KBM-7 (cell line): ENCODE results near the gene CLEC12A.
"Not testable (repeated sequence)": the region's sequence is repeated elsewhere in the genome, so short reads cannot be mapped to it uniquely, and the experiment has no call there.

Experiments used
- DNase-seq: peaks from one replicate; pipeline ENCODE4 v3.0.0-alpha.2; 2015
- in situ Hi-C: fragments of 300-500 bp; cut with MboI; formaldehyde crosslinking; loops from 2 replicates; pipeline ENCODE4 v1.14.3; 2020; ENCODE audit warnings: low sequenced_read_pairs, low pct_unique_long_range_greater_than_20kb, mixed read lengths

Gene CLEC12A

GRCh38 chr12:9957834-9958233 is 13.4 kb upstream of the CLEC12A start:
- peak; percentile 22 for DNase-seq
- in situ Hi-C loops = no loop called here

- in situ Hi-C loops = no loop called here
- DNase-seq = no peak
Observed at GRCh38 chr12:9960590-9960989, 10.6 kb upstream of the CLEC12A start.

- in situ Hi-C loops = no loop called here
- no peak for DNase-seq
Observed at GRCh38 chr12:9961106-9961505, 10.1 kb upstream of the CLEC12A start.

- DNase-seq = no peak
Observed at GRCh38 chr12:9961901-9962300, 9.3 kb upstream of the CLEC12A start.

GRCh38 chr12:9969673-9970072 is 1.5 kb upstream of the CLEC12A start:
- in situ Hi-C loops = no loop called here
- DNase-seq = no peak

More at GRCh38 chr12:9961901-9962300, 9.3 kb upstream of the CLEC12A start:
- in situ Hi-C loops = no loop called here

GRCh38 chr12:9973949-9974348 is 2.7 kb downstream of the CLEC12A start:
- in situ Hi-C loops = no loop called here
- no peak for DNase-seq

GRCh38 chr12:9974731-9975130 is 3.5 kb downstream of the CLEC12A start:
- DNase-seq, in situ Hi-C loops: not testable (repeated sequence)

- no peak for DNase-seq
- in situ Hi-C loops = no loop called here
Observed at GRCh38 chr12:9975614-9976013, 4.4 kb downstream of the CLEC12A start.

- DNase-seq, in situ Hi-C loops: not testable (repeated sequence)
Observed at GRCh38 chr12:9976626-9977025, 5.4 kb downstream of the CLEC12A start.

- in situ Hi-C loops = no loop called here
- no peak for DNase-seq
Observed at GRCh38 chr12:9977916-9978315, 6.7 kb downstream of the CLEC12A start.

GRCh38 chr12:9980126-9980525 is 8.9 kb downstream of the CLEC12A start:
- DNase-seq = peak; percentile 35
- in situ Hi-C loops = no loop called here

- in situ Hi-C loops = no loop called here
- peak; percentile 28 for DNase-seq
Observed at GRCh38 chr12:9991876-9992275, 20.7 kb downstream of the CLEC12A start.

GRCh38 chr12:9992296-9992695 is 21.1 kb downstream of the CLEC12A start:
- in situ Hi-C loops = no loop called here

GRCh38 chr12:9999016-9999415 is 27.8 kb downstream of the CLEC12A start, which contains the start of gene CLEC1B:
Gene CLEC1B (minus strand): TSS chr12:9999121. CDS start chr12:9999100, 21 bp downstream.
- DNase-seq = no peak
- in situ Hi-C loops = loop anchor here (5.0 kb wide), 1 partner anchor 38 kb away; no protein-coding TSS in a partner anchor

More at GRCh38 chr12:9992296-9992695, 21.1 kb downstream of the CLEC12A start:
- no peak for DNase-seq

- DNase-seq = no peak
- in situ Hi-C loops = no loop called here
Observed at GRCh38 chr12:10001171-10001776, 30.1 kb downstream of the CLEC12A start.

GRCh38 chr12:10012630-10013330 is 41.6 kb downstream of the CLEC12A start:
- no peak for DNase-seq
- in situ Hi-C loops = no loop called here

GRCh38 chr12:10015450-10015849 is 44.2 kb downstream of the CLEC12A start:
- in situ Hi-C loops = no loop called here

GRCh38 chr12:10016881-10017280 is 45.7 kb downstream of the CLEC12A start:
- peak; percentile 34 for DNase-seq
- in situ Hi-C loops = no loop called here

More at GRCh38 chr12:10015450-10015849, 44.2 kb downstream of the CLEC12A start:
- no peak for DNase-seq

- DNase-seq = no peak
- in situ Hi-C loops = no loop called here
Observed at GRCh38 chr12:10018386-10018785, 47.2 kb downstream of the CLEC12A start.

- no peak for DNase-seq
- in situ Hi-C loops = no loop called here
Observed at GRCh38 chr12:10021342-10021741, 50.1 kb downstream of the CLEC12A start.
